ENCODE results near the gene LIMS1. TPM values are rescaled to one million over a fixed set of nuclear protein-coding genes. Genes with fewer than 3 reads are reported as not detected.
"Not testable (repeated sequence)": the region's sequence is repeated elsewhere in the genome, so short reads cannot be mapped to it uniquely, and the experiment has no call there.

LIMS1 gene
- total and polyA plus RNA-seq, 2 donors (not counting 3 experiments of a cell fraction or from before 2014, with no cell fraction given): 153 to 229 TPM

- CTCF ChIA-PET; H3K9me1 ChIP-seq (replicated peaks; ENCODE audit: control insufficient read depth, extremely low read depth, insufficient read depth, low read length); H2AFZ ChIP-seq (ENCODE audit: low read depth, low read length); DNase-seq (ENCODE audit: low read depth, low spot score); H3K9me3 ChIP-seq (replicated peaks; ENCODE audit: control insufficient read depth, insufficient read depth, low read length); H3K79me2 ChIP-seq (ENCODE audit: control insufficient read depth, insufficient read depth, low read length); intact Hi-C loops (cut with micrococcal nuclease); H3K27ac ChIP-seq (ENCODE audit: insufficient read depth, low read depth, low read length); H3K4me1 ChIP-seq (ENCODE audit: control insufficient read depth, extremely low read depth, insufficient read depth, low read length); BruUV-seq (replicated peaks); H3K9ac ChIP-seq (replicated peaks; ENCODE audit: extremely low read depth, insufficient read depth, low read length); H3K27me3 ChIP-seq (ENCODE audit: control insufficient read depth in 2 of 2, insufficient read depth in 2 of 2, low read length in 2 of 2); H4K20me1 ChIP-seq (replicated peaks; ENCODE audit: control insufficient read depth, extremely low read depth, insufficient read depth, low read length); H3K4me3 ChIP-seq (replicated peaks in 1 of 3; ENCODE audit: insufficient read depth in 1 of 3, low read depth in 1 of 3, low read length in 3 of 3); H3K4me2 ChIP-seq (ENCODE audit: insufficient read depth, low read length); H3K36me3 ChIP-seq (ENCODE audit: control insufficient read depth in 2 of 2, extremely low read depth in 1 of 2, insufficient read depth in 2 of 2, low read length in 2 of 2); FAIRE-seq; dilution Hi-C loops (cut with MboI; ENCODE audit: extremely low pct_ligation_motif_present, low sequenced_read_pairs): not testable (repeated sequence)
- POLR2A ChIA-PET: interaction anchor here (0.7 kb wide), 1 partner anchor 37 kb away, joined by 5 read pairs; no protein-coding TSS in a partner anchor
Observed at GRCh38 chr2:108512431-108512830, 21.8 kb upstream of the LIMS1 start.

DNA sequence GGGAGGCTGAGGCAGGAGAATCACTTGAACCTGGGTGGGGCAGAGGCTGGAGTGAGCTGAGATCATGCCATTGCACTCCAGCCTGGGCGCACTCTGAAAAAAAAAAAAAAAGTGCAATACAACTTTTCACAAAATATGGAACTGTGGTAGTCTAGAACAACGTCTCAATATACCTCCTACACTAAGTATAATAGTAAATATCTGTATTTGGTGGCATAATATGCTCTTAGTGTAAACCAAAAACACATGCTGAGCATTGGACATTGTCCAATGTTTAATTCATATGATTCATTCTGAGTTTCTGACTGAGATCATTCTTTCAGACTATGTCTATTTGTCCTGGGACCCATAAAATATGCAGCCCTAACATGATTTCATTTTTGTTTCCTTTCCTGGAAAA lies 19.8 kb upstream of the LIMS1 start:
- POLR2A ChIA-PET; FAIRE-seq; H4K20me1 ChIP-seq (replicated peaks; ENCODE audit: control insufficient read depth, extremely low read depth, insufficient read depth, low read length); H3K27ac ChIP-seq (ENCODE audit: insufficient read depth, low read depth, low read length); DNase-seq (ENCODE audit: low read depth, low spot score); BruUV-seq (replicated peaks); CTCF ChIA-PET; H3K79me2 ChIP-seq (ENCODE audit: control insufficient read depth, insufficient read depth, low read length); H3K4me1 ChIP-seq (ENCODE audit: control insufficient read depth, extremely low read depth, insufficient read depth, low read length); H3K36me3 ChIP-seq (ENCODE audit: control insufficient read depth in 2 of 2, extremely low read depth in 1 of 2, insufficient read depth in 2 of 2, low read length in 2 of 2); H3K4me2 ChIP-seq (ENCODE audit: insufficient read depth, low read length); H3K4me3 ChIP-seq (replicated peaks in 1 of 3; ENCODE audit: insufficient read depth in 1 of 3, low read depth in 1 of 3, low read length in 3 of 3); H3K27me3 ChIP-seq (ENCODE audit: control insufficient read depth in 2 of 2, insufficient read depth in 2 of 2, low read length in 2 of 2); H2AFZ ChIP-seq (ENCODE audit: low read depth, low read length); dilution Hi-C loops (cut with MboI; ENCODE audit: extremely low pct_ligation_motif_present, low sequenced_read_pairs); H3K9me3 ChIP-seq (replicated peaks; ENCODE audit: control insufficient read depth, insufficient read depth, low read length); H3K9ac ChIP-seq (replicated peaks; ENCODE audit: extremely low read depth, insufficient read depth, low read length); H3K9me1 ChIP-seq (replicated peaks; ENCODE audit: control insufficient read depth, extremely low read depth, insufficient read depth, low read length); intact Hi-C loops (cut with micrococcal nuclease): not testable (repeated sequence)

- H3K27me3 ChIP-seq (ENCODE audit: control insufficient read depth in 2 of 2, insufficient read depth in 2 of 2, low read length in 2 of 2); POLR2A ChIA-PET; dilution Hi-C loops (cut with MboI; ENCODE audit: extremely low pct_ligation_motif_present, low sequenced_read_pairs); H3K9me1 ChIP-seq (replicated peaks; ENCODE audit: control insufficient read depth, extremely low read depth, insufficient read depth, low read length); intact Hi-C loops (cut with micrococcal nuclease); H3K27ac ChIP-seq (ENCODE audit: insufficient read depth, low read depth, low read length); H3K4me3 ChIP-seq (replicated peaks in 1 of 3; ENCODE audit: insufficient read depth in 1 of 3, low read depth in 1 of 3, low read length in 3 of 3); H4K20me1 ChIP-seq (replicated peaks; ENCODE audit: control insufficient read depth, extremely low read depth, insufficient read depth, low read length); CTCF ChIA-PET; H3K4me1 ChIP-seq (ENCODE audit: control insufficient read depth, extremely low read depth, insufficient read depth, low read length); DNase-seq (ENCODE audit: low read depth, low spot score); H2AFZ ChIP-seq (ENCODE audit: low read depth, low read length); H3K79me2 ChIP-seq (ENCODE audit: control insufficient read depth, insufficient read depth, low read length); H3K4me2 ChIP-seq (ENCODE audit: insufficient read depth, low read length); H3K9me3 ChIP-seq (replicated peaks; ENCODE audit: control insufficient read depth, insufficient read depth, low read length); H3K9ac ChIP-seq (replicated peaks; ENCODE audit: extremely low read depth, insufficient read depth, low read length); BruUV-seq (replicated peaks); H3K36me3 ChIP-seq (ENCODE audit: control insufficient read depth in 2 of 2, extremely low read depth in 1 of 2, insufficient read depth in 2 of 2, low read length in 2 of 2); FAIRE-seq: not testable (repeated sequence)
Observed at GRCh38 chr2:108524688-108525087, 9.6 kb upstream of the LIMS1 start.

- BruUV-seq (replicated peaks); CTCF ChIA-PET; intact Hi-C loops (cut with micrococcal nuclease); H3K79me2 ChIP-seq (ENCODE audit: control insufficient read depth, insufficient read depth, low read length); FAIRE-seq; H3K4me3 ChIP-seq (replicated peaks in 1 of 3; ENCODE audit: insufficient read depth in 1 of 3, low read depth in 1 of 3, low read length in 3 of 3); dilution Hi-C loops (cut with MboI; ENCODE audit: extremely low pct_ligation_motif_present, low sequenced_read_pairs); H3K4me2 ChIP-seq (ENCODE audit: insufficient read depth, low read length); POLR2A ChIA-PET; H3K9ac ChIP-seq (replicated peaks; ENCODE audit: extremely low read depth, insufficient read depth, low read length); H3K36me3 ChIP-seq (ENCODE audit: control insufficient read depth in 2 of 2, extremely low read depth in 1 of 2, insufficient read depth in 2 of 2, low read length in 2 of 2); H3K4me1 ChIP-seq (ENCODE audit: control insufficient read depth, extremely low read depth, insufficient read depth, low read length); H4K20me1 ChIP-seq (replicated peaks; ENCODE audit: control insufficient read depth, extremely low read depth, insufficient read depth, low read length); H3K9me1 ChIP-seq (replicated peaks; ENCODE audit: control insufficient read depth, extremely low read depth, insufficient read depth, low read length); H3K27me3 ChIP-seq (ENCODE audit: control insufficient read depth in 2 of 2, insufficient read depth in 2 of 2, low read length in 2 of 2); H3K27ac ChIP-seq (ENCODE audit: insufficient read depth, low read depth, low read length); H3K9me3 ChIP-seq (replicated peaks; ENCODE audit: control insufficient read depth, insufficient read depth, low read length); H2AFZ ChIP-seq (ENCODE audit: low read depth, low read length); DNase-seq (ENCODE audit: low read depth, low spot score): not testable (repeated sequence)
Observed at GRCh38 chr2:108525258-108525657, 9.0 kb upstream of the LIMS1 start.

Measured in endothelial cell of umbilical vein (primary cell).